HL-60/S4 treated with retinoic acid at 250 ng/mL for 4 days and 3 days (cell line): ENCODE results near the gene MBTPS2.
"Not testable (repeated sequence)": the region's sequence is repeated elsewhere in the genome, so short reads cannot be mapped to it uniquely, and the experiment has no call there.

ENCODE experiments used
- in situ Hi-C: fragments of 300-500 bp; cut with MboI; formaldehyde crosslinking; loops from 2 replicates; pipeline ENCODE4 v1.7.0; 2022; ENCODE audit warnings: low sequenced_read_pairs

Gene MBTPS2

GRCh38 chrX:21839334-21840192 is at the start of gene MBTPS2:
Gene MBTPS2 (plus strand): TSS chrX:21839617. CDS start chrX:21839735, 118 bp downstream.
- in situ Hi-C loops: no loop called here

GRCh38 chrX:21798677-21799219 is 40.7 kb upstream of the MBTPS2 start:
- in situ Hi-C loops: no loop called here

GRCh38 chrX:21799767-21800166 is 39.6 kb upstream of the MBTPS2 start:
- in situ Hi-C loops: no loop called here

- in situ Hi-C loops: no loop called here
These were observed 39.1 kb upstream of the MBTPS2 start for GRCh38 chrX:21800344-21800770.

GRCh38 chrX:21802054-21802670 is 37.3 kb upstream of the MBTPS2 start:
- in situ Hi-C loops: no loop called here

GRCh38 chrX:21802839-21803238 is 36.6 kb upstream of the MBTPS2 start:
- in situ Hi-C loops: no loop called here

- in situ Hi-C loops: no loop called here
These were observed 32.7 kb upstream of the MBTPS2 start for GRCh38 chrX:21806691-21807090.

GRCh38 chrX:21811832-21812231 is 27.6 kb upstream of the MBTPS2 start:
- in situ Hi-C loops: no loop called here

- in situ Hi-C loops: no loop called here
These were observed 26.8 kb upstream of the MBTPS2 start for GRCh38 chrX:21812628-21813027.

GRCh38 chrX:21813612-21814368 is 25.6 kb upstream of the MBTPS2 start:
- in situ Hi-C loops: no loop called here

GRCh38 chrX:21816136-21816535 is 23.3 kb upstream of the MBTPS2 start:
- in situ Hi-C loops: no loop called here

- in situ Hi-C loops: not testable (repeated sequence)
These were observed 19.2 kb upstream of the MBTPS2 start for GRCh38 chrX:21820170-21820569.

- in situ Hi-C loops: no loop called here
These were observed 17.5 kb upstream of the MBTPS2 start for GRCh38 chrX:21821875-21822274.

GRCh38 chrX:21831496-21831895 is 7.9 kb upstream of the MBTPS2 start:
- in situ Hi-C loops: no loop called here

GRCh38 chrX:21837056-21837455 is 2.4 kb upstream of the MBTPS2 start:
- in situ Hi-C loops: no loop called here

- in situ Hi-C loops: no loop called here
These were observed 482 bp upstream of the MBTPS2 start for GRCh38 chrX:21838937-21839333.

GRCh38 chrX:21840193-21840545 is 752 bp downstream of the MBTPS2 start:
- in situ Hi-C loops: no loop called here

GRCh38 chrX:21843179-21843578 is 3.8 kb downstream of the MBTPS2 start:
- in situ Hi-C loops: no loop called here

GRCh38 chrX:21845096-21845495 is 5.7 kb downstream of the MBTPS2 start:
- in situ Hi-C loops: no loop called here

GRCh38 chrX:21847342-21847741 is 7.9 kb downstream of the MBTPS2 start:
- in situ Hi-C loops: no loop called here

GRCh38 chrX:21853578-21853977 is 14.2 kb downstream of the MBTPS2 start:
- in situ Hi-C loops: no loop called here
